ENCODE measurements around the gene ABCG2.

ABCG2 gene

DNA sequence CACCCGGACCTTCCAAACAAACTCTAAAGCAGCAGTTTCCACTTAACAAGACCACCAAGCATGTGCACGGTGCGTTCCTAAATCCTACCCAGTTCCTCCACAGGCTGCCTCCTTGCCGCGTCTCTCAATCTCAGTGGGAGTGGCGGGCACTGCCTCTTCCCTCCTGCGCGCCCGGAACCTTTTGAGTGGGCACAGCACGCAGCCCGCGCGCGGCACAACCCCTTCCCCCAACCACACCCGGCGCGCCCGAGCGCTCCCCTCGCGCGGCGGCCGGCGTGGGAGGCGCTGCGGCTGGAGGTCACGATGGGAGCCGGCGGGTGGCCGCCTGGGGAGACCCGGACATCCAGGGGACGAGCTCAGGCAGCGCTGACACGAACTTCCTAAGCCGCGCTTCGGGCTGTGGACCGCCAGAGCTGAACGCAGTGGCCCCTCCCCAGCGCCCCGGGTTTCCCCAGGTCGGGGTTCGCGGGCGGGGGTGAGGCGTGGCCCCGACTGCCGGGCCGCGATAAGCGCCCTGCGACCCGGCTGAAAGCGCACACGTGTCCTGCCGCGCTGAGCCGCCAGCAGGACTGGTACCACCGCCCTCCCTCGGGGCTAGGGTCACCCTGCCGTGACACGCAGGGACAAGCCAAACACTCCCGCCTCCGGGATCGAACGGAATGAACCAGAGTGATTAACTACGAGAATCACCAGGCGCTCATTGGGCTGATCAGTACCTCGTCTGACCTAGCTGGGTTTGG is at the start of gene ABCG2:
TSS of gene ABCG2 (minus strand) at position 151 of the 740 bp plus-strand sequence. CDS start 18,644 bp downstream, outside the sequence.
- DNase-seq: peak; percentile 57

DNA sequence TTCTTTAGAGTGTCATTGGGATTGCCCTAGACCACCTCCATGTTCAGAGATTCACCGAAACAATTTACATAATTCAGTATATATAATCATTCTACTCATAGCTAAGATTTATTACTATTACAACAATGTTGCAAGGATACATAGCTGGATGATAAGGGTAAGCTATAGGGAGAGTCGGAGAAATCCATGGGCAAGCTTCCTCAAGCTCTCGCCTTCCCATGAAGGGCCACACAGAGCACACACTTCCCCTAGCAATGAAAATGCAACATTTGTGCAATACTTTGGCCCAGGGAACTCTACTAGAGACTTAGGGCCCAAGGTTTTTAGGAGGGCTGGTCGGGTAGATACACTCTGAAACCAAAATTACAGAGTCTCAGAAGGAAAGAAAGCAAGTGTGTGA is 49.7 kb upstream of the ABCG2 start:
- DNase-seq: peak; percentile 14

DNA sequence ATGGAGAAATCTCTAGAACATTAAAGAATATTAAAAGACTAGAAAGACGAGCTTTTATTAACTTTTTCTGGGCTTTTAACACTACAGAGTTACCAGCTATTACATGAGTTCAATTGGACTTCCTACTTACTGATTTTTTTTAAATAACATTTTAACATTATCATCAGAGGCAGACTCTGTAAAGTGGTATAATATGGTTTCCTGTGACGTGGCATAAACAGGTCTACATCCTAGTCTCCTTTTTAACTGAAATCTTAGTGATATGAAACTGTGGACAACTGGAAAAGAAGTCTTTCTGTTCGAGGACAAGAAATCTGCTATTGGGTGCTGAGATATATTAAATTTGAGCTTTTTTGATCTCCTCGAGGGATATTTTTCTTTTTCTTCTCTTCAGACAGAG is 48.7 kb upstream of the ABCG2 start:
- DNase-seq: no peak

DNA sequence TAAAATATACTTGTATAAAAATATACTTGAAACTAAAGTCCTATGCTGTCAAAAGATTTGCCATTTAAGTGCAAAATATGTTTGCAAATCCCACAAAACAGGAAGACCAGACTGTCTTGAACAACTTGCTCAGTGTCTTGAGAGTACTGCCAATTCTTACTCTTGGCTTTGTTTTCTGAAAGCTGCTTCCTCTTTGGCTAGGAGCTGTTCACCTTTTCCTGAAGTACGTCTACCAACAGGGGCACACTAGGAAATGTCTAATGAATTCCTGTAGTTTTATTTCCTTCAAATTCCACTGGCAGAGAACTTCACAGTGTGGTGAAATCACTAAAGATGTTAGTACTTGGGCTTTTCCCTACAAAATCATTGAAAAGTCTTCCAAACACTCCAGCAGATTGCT is 46.4 kb upstream of the ABCG2 start:
- peak; percentile 11 for DNase-seq

DNA sequence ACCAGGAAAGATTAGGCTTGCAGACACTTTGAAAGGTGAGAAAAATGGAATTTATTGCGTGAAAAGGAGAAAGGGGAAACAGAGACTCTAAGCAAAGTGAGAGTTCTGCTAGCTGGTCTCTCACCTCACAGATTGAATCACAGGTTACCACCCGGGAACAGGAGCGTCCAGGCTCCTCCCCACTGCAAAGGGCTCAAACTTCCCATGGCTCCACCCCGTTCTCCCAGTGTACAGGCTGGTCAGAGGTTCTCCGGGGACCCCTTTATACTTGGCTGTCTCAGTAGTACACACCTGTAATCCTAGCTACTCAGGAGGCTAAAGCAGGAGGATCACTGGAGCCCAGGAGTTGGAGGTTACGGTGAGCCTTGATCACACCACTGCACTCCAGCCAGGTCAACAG is 44.0 kb upstream of the ABCG2 start:
- DNase-seq: no peak

DNA sequence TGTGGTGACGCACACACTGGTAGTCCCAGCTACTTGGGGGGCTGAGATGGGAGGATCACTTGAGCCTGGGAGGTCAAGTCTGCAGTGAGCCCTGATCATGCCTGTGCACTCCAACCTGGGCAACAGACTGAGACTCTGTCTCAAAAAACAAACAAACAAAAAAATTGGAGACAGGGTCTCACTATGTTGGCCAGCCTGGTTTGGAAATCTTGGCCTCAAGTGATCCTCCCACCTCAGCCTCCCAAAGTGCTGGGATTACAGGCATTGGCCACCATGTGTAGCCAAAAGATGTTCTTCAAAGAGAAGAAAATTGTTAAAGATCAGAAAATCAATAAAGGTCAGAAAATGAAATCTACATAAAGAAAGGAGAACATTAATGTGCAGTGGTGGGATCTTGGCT is 41.7 kb upstream of the ABCG2 start:
- no peak for DNase-seq

DNA sequence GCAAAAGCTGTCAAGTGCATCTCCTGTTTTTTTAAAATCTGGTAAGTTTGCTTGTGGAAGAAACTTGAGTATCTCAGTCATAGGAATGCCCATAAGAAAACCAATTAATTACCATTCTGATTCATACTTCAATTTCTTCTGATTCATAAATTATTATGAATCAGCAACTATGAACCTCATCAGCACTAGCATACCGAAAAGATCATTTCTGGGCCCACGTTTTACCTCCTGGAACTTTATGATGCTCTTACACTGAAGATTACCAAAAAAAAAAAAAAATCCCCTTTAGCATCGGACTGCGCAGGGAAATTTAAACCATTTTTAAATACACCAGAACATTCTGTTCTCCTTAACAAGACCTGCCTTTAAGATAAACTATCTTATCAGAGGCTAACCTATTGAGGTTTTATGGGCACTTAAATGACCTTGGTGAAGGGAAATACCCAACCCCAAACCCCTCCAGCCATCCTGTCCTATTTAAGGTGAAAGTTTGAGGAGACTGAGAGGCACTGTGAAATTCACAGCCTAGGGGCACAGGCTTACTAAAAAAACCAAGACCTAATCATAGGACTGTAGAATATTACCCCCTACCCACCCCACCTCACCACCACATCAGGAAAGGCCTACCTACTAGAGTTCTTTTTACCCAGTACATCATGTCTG is 38.2 kb upstream of the ABCG2 start:
- no peak for DNase-seq

DNA sequence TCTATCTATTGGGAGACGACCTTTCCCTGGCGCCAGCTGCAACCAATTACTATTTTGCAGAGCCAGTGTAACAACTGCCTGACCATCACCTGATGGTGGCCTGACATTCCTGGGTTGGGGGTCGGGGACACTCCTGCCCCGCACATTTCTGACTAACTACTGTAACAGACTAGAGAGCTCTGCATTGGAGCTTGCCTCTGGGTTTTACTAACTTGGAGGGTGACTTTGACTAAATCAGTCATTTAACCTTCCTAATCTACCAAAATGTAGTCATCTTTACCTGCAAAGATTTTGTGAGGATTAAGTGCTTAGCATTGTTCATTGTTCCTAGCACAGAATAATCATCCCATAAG is 37.5 kb upstream of the ABCG2 start:
- no peak for DNase-seq

DNA sequence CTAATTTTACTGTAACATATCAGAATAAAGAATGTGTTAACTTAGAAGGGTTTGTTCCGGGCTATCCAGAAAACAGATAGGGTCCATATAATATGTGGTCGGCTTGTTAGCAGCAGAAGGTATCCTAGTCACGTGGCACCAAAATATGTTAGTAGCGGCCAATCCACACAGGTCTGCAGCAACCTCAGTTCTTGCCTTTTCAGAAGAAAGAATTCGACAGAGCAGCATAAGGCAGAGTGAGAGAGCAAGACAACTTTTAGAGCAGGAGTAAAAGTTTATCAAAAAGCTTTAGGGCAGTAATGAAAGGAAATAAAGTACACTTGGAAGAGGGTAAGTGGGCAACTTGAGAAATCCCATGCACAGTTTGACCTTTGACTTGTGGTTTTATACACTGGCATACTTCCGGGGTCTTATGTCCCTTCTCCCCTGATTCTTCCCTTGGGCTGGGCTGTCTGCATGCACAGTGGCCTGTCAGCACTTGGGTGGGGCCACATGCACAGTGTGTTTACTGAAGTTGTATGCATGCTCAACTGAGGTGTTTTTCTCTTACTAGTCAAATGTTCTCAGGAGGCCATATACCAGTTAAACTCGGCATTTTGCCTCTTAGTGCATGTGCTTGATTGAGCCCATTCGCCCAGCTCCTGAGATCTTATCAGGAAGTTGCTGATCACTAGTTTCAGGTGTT is 37.0 kb upstream of the ABCG2 start:
- DNase-seq: no peak

DNA sequence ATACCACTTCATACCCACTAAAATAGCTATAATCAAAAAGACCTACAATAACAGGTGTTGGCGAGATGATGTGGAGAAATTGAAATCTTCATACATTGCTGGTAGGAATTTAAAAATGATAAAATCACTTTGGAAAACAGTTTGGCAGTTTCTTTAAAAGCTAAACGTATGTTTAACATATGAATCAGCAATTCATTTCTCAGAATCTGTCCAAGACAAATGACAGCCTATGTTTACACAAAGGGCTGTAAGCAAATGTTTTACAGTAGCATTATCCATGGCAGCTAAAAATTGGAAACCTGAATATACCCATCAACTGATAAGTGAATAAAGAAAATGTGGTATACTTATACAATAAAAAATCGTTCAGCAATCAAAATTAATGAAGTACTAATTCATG is 33.0 kb upstream of the ABCG2 start:
- DNase-seq: no peak

DNA sequence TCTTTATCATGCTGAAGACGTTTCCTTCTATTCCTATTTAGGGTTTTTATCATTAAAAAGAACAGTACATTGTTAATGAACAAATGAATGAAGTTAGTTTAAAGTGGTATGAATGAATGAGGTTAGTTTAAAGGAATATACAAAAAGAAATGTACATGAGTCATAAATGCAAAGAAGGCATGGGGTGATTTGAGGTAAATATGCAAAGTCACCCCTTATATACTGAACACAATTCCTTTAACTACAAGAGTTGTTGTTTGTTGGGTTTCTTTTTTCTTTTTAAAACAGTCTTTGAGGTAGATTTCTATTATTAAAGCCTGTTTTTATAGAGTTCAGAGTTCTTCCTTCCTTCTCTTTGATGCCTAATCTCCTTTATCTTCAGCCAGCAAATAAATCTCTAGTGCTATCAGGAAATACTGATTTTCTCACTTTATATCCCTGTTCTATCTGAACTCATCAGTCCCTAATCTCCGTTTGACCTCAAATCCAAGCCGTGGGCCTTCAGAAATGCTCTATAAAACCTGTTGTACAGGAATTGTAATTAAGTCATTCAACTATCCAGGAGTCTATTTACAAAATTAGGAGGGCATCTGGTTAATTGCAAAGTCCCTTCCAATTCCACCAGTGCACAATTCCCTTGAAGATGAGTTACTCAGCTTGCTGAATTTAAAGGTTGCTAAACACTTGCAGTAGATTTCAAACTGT is 31.6 kb upstream of the ABCG2 start:
- DNase-seq: no peak

DNA sequence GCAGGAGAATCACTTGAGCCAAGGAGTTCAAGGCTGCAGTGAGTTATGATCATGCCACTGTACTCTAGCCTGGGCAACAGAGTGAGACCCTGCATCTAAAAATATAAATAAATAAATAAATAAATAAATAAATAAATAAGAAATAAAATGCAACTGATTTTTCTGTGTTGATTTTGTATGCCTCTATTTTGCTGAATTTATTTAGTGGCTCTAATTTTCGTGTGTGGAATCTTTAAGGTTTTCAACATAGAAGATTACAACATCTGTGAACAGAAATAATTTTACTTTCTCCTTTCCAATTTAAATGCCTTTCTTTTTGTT is 30.9 kb upstream of the ABCG2 start:
- DNase-seq: no peak

DNA sequence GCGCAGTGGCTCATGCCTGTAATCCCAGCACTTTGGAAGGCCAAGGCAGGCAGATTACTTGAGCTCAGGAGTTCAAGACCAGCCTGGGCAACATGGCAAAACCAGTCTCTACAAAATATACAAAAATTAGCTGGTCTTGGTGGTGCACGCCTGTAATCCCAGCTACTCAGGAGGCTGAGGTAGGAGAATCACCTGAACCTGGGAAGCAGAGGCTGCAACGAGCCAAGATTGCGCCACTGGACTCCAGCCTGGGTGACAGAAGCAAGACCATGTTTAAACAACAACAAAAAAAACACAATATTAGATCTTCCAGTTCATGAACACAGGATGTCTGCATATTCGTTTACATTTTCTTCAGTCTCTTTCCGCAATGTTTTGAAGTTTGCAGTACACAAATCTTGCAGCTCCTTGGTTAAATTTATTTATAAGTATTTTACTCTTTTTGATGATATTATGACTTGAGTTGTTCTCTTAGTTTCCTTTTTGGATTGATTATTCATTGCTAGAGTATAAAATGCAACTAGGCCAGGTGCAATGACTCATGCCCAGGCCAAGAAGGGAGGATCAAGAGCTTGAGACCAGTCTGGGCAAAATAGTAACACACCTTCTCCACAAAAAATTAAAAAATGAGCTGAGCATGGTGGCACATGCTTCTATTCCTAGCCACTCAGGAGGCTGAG is 30.4 kb upstream of the ABCG2 start:
- DNase-seq: no peak

DNA sequence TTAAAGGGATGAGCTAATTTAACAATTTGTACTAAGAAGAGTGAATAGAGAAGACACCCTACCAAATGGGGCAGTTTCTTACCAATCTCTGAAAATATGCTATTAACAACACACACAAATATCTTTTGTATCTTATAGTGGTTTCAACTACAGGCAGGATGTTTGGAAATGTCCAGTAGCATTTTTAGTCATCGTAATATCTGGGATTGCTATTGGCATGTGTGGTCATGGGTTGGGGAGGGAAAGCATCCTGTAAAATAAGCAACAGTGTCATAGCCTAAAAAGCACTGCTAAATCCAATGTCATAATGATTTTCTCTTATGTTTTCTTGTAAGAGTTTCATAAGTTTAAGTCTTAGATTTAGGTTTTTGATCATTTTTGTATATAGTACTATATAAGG is 29.3 kb upstream of the ABCG2 start:
- no peak for DNase-seq

DNA sequence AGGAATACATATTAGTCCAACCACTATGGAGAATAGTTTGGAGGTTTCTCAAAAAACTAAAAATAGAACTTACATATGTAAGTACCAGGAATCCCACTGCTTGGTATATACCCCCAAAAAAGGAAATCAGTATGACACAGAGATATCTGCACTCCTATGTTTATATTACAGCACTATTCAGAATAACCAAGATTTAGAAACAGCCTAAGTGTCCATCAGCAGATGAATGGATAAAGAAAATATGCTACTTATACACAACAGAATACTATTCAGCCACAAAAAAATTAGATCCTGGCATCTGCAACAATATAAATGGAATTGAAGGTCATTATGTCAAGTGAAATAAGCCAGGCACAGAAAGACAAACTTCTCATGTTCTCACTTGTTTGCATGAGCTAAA is 27.5 kb upstream of the ABCG2 start:
- DNase-seq: no peak

DNA sequence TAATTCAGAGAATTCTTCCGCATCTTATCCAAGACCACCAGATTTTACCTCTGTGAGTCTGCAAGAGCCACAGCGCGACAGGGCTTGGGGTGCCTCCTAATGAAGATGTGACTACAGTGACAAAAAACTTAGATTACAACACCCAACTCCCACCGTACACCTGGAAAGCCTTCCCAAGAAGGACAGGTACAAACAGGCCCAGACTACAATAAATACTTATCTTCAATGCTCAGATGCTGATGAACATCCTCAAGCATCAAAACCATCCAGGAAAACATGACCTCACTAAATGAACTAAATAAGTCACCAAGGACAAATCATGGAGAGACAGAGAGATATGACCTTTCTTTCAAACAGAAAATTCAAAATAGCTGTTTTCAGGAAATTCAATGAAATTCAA is 20.8 kb upstream of the ABCG2 start:
- no peak for DNase-seq

DNA sequence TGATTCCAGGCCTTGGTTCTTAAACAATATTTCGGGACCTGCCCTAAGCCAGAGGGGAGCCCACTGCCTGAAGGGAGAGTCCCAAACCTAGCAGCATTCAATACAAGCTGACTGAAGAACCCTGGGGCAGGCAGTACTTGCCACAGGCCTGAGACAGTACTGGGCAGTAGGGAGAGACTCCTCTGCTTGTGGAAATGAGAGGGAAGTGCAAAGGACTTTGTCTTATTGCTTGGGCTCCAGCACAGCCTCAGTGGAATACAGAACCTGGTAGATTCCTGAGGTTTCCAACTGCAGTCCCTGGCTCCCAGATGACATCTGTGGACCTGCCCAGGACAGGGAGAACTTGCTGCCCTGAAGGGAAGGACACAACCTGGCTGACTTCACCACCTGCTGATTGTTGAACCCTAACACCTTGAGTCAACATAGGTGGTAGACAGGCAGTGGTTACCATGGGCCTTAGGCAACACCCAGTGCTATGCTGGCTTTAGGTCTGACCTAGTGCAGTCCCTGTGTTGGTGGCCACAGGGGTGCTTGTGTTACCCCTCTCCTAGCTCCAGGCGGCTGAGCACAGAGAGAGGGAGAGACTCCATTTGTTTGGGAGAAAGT is 20.3 kb upstream of the ABCG2 start:
- no peak for DNase-seq

DNA sequence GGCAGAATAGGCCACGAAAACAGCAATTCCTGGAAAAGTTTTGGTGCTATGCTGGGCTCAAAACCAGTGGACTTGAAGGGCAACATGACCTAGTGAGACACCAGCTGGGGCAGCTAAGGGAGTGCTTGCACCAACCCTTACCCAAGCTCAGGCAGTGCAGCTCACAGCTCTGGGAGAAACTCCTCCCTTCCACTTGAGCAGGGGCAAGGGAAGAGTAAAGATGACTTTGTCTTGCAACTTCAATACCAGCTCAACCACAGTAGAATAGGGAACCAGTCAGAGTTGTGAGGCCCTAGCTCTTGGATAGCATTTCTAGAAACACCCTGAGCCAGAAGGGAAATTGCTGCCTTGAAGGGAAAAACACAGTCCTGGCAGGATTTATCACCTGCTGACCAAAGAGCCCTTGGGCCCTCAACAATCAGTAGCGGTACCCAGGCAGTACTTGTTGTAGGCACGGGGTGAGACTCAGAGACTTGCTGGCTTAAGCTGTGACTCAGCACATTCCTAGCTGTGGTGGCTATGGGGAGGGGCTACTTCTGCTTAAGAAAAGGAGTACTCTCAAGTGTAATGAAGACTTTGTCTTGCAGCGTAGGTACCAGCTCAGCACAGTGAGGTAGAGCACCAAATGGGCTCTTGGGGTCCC is 19.7 kb upstream of the ABCG2 start:
- peak; percentile 91 for DNase-seq

DNA sequence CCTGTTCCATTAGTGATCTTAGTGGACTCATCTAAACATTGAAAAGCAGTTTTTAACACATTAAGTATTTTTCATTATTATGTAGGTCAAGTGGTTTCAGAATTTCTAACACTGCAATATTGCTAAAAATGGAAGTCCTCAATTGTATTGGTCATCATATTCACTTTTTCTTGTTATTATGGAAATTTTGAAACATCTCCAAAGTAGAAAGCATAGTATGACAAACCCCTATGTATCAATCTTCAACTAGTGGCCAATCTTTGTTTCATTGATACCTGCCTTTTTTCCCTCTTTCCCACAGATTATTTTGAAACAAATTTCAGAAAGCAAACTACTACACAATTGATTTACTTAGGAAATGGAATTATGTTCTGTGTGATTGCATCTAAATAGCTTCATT is 14.5 kb upstream of the ABCG2 start:
- no peak for DNase-seq

DNA sequence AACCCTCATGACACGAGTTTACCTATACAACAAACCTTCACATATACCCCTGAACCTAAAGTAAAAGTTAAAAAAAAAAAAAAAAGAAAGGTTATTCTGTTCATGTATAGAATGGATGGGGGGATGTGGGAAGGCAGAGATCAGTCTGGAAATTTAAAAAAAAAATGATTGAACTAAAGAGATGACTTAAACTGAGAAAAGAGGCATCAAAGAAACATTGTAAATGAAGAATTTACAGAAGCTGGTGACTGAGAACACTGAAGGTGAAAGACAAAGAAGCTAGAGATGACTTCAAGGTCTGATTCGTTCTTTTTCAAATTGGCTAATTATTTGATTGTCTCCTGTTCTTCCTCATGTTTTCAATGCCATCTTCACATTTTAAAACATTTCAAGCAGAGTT is 12.8 kb upstream of the ABCG2 start:
- DNase-seq: no peak

DNA sequence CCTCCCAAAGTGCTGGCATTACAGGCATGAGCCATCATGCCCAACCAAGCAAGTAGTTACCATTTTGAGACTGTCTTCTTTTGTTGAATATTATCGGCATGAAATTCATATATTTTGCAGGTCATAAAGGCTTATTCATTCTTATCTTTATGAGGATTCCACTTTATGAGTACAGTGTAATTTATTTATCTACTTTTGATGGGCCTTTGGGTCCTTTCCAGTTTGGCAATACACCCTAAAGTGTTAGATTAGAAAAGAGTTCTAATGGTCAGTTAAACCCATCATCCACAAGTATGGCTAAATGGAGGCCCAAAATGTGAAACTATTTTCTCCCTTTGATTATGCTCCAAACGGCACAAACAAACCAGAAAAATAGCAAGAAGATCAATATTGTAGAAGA is 10.9 kb upstream of the ABCG2 start:
- no peak for DNase-seq

DNA sequence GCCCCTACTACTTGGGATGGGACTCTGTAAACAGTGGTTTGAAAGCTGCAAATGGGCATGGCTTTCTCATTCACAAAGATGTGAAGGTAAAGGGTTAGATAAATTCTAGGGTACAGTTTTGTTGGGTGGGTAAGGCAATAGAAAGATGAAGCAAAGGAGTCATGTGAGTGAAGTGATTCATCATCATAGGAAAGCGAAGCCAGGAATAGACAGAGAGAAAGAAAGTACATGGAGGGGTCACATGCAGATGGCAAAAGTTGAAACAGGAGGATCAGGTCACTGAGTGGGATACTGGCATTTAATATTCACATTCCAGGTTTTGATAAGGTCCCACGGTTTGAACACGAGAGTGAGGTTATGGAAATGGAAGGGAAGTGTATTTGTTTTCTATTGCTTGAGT is 8.2 kb upstream of the ABCG2 start:
- no peak for DNase-seq
